ENCODE results near the gene DGCR2.
"Not testable (repeated sequence)": the region's sequence is repeated elsewhere in the genome, so short reads cannot be mapped to it uniquely, and the experiment has no call there.

DGCR2 gene

GRCh38 chr22:19043121-19044085 is 78.8 kb downstream of the DGCR2 start:
- no peak for DNase-seq (ENCODE audit: low read depth in 2 of 2, low spot score in 1 of 2)

GRCh38 chr22:19042285-19043120 is 79.7 kb downstream of the DGCR2 start:
- DNase-seq (ENCODE audit: low read depth in 2 of 2, low spot score in 1 of 2) = no peak

- DNase-seq (ENCODE audit: low read depth in 2 of 2, low spot score in 1 of 2) = no peak
These were observed 80.5 kb downstream of the DGCR2 start for GRCh38 chr22:19041704-19042074.

GRCh38 chr22:19040888-19041703 is 81.1 kb downstream of the DGCR2 start:
- no peak for DNase-seq (ENCODE audit: low read depth in 2 of 2, low spot score in 1 of 2)

- DNase-seq (ENCODE audit: low read depth in 2 of 2, low spot score in 1 of 2) = no peak
These were observed 81.8 kb downstream of the DGCR2 start for GRCh38 chr22:19040391-19040861.

- DNase-seq (ENCODE audit: low read depth in 2 of 2, low spot score in 1 of 2) = no peak
These were observed 82.4 kb downstream of the DGCR2 start for GRCh38 chr22:19039796-19040280.

GRCh38 chr22:19039448-19039780 is 82.8 kb downstream of the DGCR2 start:
- DNase-seq (ENCODE audit: low read depth in 2 of 2, low spot score in 1 of 2) = no peak

- no peak for DNase-seq (ENCODE audit: low read depth in 2 of 2, low spot score in 1 of 2)
These were observed 83.3 kb downstream of the DGCR2 start for GRCh38 chr22:19038728-19039447.

- no peak for DNase-seq (ENCODE audit: low read depth in 2 of 2, low spot score in 1 of 2)
These were observed 84.1 kb downstream of the DGCR2 start for GRCh38 chr22:19038164-19038546.

GRCh38 chr22:19037282-19038163 is 84.7 kb downstream of the DGCR2 start:
- DNase-seq (ENCODE audit: low read depth in 2 of 2, low spot score in 1 of 2) = no peak

- no peak for DNase-seq (ENCODE audit: low read depth in 2 of 2, low spot score in 1 of 2)
These were observed 85.5 kb downstream of the DGCR2 start for GRCh38 chr22:19036523-19037273.

GRCh38 chr22:19036229-19036522 is 86.0 kb downstream of the DGCR2 start:
- DNase-seq (ENCODE audit: low read depth in 2 of 2, low spot score in 1 of 2) = no peak

- DNase-seq (ENCODE audit: low read depth in 2 of 2, low spot score in 1 of 2) = no peak
These were observed 86.6 kb downstream of the DGCR2 start for GRCh38 chr22:19035474-19036228.

- not testable (repeated sequence) for DNase-seq (ENCODE audit: low read depth in 2 of 2, low spot score in 1 of 2)
These were observed 87.1 kb downstream of the DGCR2 start for GRCh38 chr22:19035126-19035473.

- not testable (repeated sequence) for DNase-seq (ENCODE audit: low read depth in 2 of 2, low spot score in 1 of 2)
These were observed 87.5 kb downstream of the DGCR2 start for GRCh38 chr22:19034724-19035120.

- DNase-seq (ENCODE audit: low read depth in 2 of 2, low spot score in 1 of 2) = not testable (repeated sequence)
These were observed 88.0 kb downstream of the DGCR2 start for GRCh38 chr22:19034031-19034723.

- DNase-seq (ENCODE audit: low read depth in 2 of 2, low spot score in 1 of 2) = not testable (repeated sequence)
These were observed 88.7 kb downstream of the DGCR2 start for GRCh38 chr22:19033568-19033905.
